Activated naive CD4-positive, alpha-beta T cell treated with anti-CD3 and anti-CD28 coated beads, Interleukin-2, amount 50 U/mL, for 72 hours (primary cell): ENCODE data around the gene NDUFB7. TPM values are rescaled to one million over a fixed set of nuclear protein-coding genes. Genes with fewer than 3 reads are reported as not detected.
A peak's percentile ranks its signal among the peaks of the same experiment; 100 is the strongest.
"Not testable (repeated sequence)": the region's sequence is repeated elsewhere in the genome, so short reads cannot be mapped to it uniquely, and the experiment has no call there.

Experiments used
- ATAC-seq, 2 donors: fragments of 150-1000 bp; cut with Tn5 transposase; 2 replicates each; pipeline ENCODE4 v1.10.0; 2021; ENCODE audit warnings: mild to moderate bottlenecking in 2 of 2, moderate library complexity in 2 of 2
- DNase-seq, 2 donors: peaks; one replicate each; pipeline ENCODE4 v3.0.0; 2021 to 2022; ENCODE audit warnings: low spot score in 2 of 2
- H3K27ac Mint-ChIP-seq, 2 donors: one replicate each; pipeline ENCODE4 v1.8.0; 2022; ENCODE audit warnings: mild to moderate bottlenecking in 2 of 2, mixed read lengths in 2 of 2
- H3K36me3 Mint-ChIP-seq, 2 donors: one replicate each; pipeline ENCODE4 v1.8.0; 2022; ENCODE audit warnings: mixed read lengths in 2 of 2
- H3K9me3 Mint-ChIP-seq, 2 donors: one replicate each; pipeline ENCODE4 v1.8.0; 2022; ENCODE audit warnings: mixed read lengths in 2 of 2
- total RNA-seq, 2 donors: library from RNA; stranded (reverse); gene quantifications; one replicate each; pipeline ENCODE4 v1.2.3, GENCODE V29; 2022

Gene NDUFB7
- total RNA-seq, 2 donors from 2014 or later, result 111 to 129 TPM

DNA sequence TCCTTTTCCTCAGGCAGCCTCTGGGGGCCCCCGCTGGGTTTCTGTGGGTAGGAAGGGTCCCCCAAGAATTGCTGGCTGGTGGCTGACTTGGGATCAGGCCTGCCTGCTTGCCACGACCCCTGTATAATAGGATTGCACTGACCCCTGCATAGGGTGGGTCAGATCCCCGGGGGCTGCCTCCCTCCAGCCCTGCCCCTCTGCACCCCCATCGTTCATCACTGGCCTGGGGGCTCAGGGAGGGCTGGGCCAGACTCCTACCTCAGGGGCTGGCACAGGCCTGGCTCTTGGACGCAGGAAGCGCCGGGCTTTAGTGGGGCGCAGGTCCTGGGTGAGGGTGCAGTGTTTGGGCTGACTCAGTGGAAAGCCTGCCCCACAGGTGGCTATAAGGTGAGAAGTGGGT lies 10.6 kb downstream of the NDUFB7 start:
- no peak overlapping the region for H3K27ac Mint-ChIP-seq
- no peaks in the 10 kb centered on the region for H3K36me3 Mint-ChIP-seq
- DNase-seq, result no peak
- H3K9me3 Mint-ChIP-seq, result no peaks in the 10 kb centered on the region
- ATAC-seq, result no peak

DNA sequence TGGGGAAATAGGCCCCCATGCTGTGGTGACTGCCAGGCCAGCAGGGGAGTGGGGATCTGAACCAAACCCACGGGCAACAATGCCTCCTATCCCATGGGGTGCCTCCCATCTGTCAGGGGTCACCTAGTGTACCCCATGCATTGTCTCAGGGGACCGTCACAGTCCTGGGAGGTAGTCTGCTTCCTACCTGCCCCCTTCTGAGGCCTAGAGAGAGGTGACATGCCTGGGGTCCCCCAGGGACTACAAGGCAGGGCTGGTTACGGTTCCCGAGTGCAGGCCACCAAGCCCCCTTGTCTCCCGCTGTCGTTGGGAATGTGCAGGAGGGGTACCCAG lies 11.1 kb downstream of the NDUFB7 start:
- Mint-ChIP-seq H3K27ac (peak overlapping the region; percentile 83 to 93), H3K9me3 (no peaks in the 10 kb centered on the region)
- ATAC-seq, result no peak

DNA sequence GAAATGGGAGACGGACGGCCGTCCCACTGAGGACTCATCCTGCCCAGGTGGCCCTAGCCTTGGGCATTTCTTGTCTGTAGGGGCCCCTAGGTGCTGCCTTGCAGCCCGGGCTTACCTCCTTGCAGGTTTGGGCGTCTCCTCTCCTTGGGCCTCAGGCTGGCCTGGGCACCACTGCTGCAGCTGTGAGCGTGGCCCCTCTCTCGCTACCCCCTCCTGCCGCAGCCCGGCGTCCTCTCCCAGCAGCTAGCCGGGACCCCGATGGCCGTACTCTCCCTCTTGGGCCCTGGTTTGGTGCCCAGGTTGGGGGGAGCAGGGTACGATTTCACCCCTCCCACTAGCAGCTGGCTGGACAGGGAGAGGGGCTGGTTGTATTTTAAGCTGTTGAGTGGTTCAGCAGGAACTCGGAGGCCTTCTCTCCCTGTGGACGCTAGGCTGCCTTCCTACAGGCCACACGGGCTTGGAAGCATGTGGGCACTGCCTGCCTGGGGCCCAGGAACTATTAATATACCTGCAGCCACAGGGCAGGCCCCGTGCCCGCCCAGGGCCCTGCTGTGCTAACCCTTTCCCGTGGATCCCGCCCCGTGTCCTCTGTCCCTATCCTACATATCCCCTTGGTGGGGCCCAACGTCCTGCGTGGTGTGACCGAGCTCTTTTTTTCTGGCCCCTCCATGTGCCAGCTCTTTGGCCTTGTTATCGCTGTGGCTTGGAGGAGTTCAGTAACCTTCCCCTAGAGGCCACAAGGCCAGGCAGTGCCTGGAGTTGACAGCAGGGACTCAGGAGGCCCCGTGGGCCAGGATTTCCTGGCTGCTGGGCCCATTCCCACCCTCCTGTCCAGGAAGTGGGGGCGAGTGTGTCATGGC lies 11.7 kb downstream of the NDUFB7 start:
- Mint-ChIP-seq H3K9me3 (no peaks in the 10 kb centered on the region), H3K27ac (peak overlapping the region; percentile 83 to 93)

More for the DNA sequence above, 11.1 kb downstream of the NDUFB7 start:
- no peaks in the 10 kb centered on the region for H3K36me3 Mint-ChIP-seq
- no peak for DNase-seq

DNA sequence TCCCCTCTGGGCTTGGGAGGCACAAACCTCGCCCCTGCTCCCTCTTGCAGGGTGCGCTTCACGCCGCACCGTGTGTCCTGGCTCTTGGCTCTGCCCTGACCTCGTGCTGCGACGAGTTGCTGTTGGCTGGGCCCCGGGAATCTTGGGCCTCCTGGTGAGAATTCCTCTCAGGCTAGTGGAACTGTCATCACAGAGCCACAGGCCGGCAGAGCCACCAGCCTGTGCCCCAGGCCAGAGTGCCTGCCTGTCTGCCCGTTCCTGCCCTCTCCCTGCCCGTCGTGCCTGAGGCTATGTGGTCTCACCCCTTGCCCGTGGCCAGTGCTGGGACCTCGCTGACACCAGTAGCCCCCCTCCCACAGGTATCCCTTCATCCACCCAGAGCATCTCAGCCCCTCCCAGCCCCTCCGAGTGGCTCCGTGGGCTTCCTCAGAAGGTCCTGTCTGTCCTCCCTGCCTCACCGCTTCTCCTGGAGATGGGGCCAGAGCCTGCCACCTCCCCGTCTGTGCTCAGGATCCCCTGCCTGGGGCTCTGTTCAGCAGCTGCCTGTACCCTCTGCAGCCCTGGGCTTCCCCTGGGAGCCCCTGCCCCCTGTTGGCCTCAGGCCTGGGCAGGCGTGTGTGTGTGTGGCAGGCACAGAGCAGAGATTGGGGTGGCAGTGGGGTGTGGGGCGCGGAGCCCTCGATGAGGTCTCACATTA lies 13.3 kb downstream of the NDUFB7 start:
- Mint-ChIP-seq H3K27ac (no peak overlapping the region), H3K36me3 (no peaks in the 10 kb centered on the region), H3K9me3 (no peaks in the 10 kb centered on the region)
- ATAC-seq (no peak), DNase-seq (no peak)

More for the DNA sequence above, 11.7 kb downstream of the NDUFB7 start:
- H3K36me3 Mint-ChIP-seq, result no peaks in the 10 kb centered on the region
- ATAC-seq (no peak), DNase-seq (no peak)

DNA sequence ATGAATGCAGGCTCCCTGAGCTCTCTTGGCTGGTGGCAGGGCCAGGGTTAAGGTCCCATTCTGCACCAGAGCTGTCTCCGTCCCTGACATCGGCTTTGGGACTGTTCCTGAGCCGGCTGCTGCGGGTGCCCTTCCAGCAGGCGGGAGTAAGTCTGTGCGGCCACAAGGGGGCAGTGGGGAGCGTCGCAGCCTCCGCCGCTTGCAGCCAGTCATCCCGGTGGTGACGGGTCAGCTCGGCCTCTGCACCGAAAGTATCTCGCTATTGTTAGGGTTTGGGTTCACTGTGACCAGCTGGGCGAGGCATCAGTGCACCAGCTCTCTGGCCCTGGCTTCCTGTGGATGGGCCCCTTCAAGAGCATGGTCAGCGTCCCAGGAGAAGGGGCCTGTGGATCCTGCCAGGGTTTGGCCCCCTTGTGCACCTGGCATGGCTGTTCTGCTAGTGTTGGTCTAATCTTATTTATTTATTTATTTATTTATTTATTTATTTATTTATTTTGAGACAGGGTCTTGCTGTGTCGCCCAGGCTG lies 15.1 kb downstream of the NDUFB7 start:
- ATAC-seq (peak; percentile 74 to 85), DNase-seq (peak; percentile 80 to 81)
- H3K36me3 Mint-ChIP-seq, result no peaks in the 10 kb centered on the region
- H3K9me3 Mint-ChIP-seq, result no peaks in the 10 kb centered on the region
- peak overlapping the region; percentile 37 to 84 for H3K27ac Mint-ChIP-seq

DNA sequence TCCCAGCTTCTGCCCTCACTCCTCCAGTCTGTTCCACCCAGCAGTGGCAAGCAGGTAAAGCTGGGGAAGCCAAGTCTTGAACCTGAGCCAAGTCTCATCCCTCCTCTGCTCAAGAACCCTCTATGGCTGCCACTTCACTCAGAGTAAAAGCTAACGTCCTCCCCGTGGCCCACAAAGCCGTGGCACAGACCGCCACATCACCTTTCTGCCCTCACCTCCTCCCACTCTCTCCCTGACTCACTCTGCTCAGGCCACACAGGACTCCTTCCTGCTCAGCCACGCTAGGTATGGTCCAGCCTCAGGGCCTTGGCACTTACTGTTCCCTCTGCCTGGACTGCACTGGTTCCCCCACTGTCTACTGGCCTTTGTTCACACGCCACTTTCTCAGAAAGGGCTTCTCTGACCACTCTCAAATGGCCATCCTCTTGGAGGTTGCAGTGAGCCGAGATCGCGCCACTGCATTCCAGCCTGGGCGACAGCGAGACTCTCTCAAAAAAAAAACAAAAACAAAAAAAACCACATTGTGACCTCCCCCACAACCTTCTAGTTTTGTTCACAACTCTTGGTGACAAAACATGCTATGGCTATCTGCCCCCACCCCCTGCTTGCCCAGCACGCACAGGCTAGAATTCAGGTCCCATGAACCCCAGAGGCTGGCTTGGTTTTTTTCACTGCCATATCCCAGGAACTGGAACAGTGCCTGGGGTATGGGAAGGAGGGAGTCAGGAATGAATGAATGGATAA lies 15.8 kb downstream of the NDUFB7 start:
- ATAC-seq (peak; percentile 23 to 86), DNase-seq (peak in 1 of 2 donors; percentile 68)
- Mint-ChIP-seq H3K36me3 (no peaks in the 10 kb centered on the region), H3K27ac (peak overlapping the region; percentile 37 to 84), H3K9me3 (no peaks in the 10 kb centered on the region)

DNA sequence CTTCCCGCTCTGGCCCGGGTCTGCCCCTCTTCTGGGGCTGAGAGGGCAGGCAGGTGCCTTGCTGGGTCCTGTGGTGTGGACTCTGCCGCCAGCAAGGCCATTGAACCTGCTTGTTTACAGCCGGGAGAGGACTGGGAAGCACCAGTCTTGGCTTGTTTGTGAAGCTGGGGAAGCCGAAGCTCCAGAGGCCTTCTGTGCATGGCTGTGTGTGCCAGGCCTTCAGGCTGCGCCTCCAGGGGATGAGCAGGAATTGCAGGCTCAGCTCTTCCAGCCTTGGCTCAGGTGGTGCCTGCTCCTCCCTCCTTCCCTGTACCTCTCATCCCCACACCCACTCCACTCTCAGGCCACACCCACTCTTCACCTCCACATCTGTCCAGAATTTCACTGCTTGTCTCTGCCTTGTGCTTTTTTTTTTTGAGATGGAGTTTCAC lies 17.5 kb downstream of the NDUFB7 start:
- DNase-seq, result no peak
- H3K36me3 Mint-ChIP-seq, result peaks cover 0 to 6% of the 10 kb centered on the region in 2 donors
- ATAC-seq, result no peak
- H3K27ac Mint-ChIP-seq, result peak overlapping the region; percentile 63 to 74
- no peaks in the 10 kb centered on the region for H3K9me3 Mint-ChIP-seq

DNA sequence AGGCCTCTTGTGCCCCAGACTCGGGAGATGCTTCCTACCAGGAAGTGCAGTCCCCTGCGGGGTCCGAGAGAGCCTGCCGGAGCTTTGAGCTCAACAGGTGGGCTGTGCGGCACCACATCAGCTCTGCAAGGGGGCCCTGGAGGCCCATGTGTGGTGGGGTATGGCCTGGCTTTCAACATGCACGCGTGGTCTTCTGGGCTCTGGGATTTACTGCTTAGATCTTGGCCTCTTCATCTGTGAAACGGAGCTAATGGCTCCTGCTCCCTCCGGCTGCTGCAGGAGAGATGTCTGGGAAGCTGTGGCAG lies 18.0 kb downstream of the NDUFB7 start:
- Mint-ChIP-seq H3K27ac (peak overlapping the region; percentile 63 to 88), H3K9me3 (no peaks in the 10 kb centered on the region), H3K36me3 (peaks cover 0 to 6% of the 10 kb centered on the region in 2 donors)
- ATAC-seq (no peak), DNase-seq (no peak)

DNA sequence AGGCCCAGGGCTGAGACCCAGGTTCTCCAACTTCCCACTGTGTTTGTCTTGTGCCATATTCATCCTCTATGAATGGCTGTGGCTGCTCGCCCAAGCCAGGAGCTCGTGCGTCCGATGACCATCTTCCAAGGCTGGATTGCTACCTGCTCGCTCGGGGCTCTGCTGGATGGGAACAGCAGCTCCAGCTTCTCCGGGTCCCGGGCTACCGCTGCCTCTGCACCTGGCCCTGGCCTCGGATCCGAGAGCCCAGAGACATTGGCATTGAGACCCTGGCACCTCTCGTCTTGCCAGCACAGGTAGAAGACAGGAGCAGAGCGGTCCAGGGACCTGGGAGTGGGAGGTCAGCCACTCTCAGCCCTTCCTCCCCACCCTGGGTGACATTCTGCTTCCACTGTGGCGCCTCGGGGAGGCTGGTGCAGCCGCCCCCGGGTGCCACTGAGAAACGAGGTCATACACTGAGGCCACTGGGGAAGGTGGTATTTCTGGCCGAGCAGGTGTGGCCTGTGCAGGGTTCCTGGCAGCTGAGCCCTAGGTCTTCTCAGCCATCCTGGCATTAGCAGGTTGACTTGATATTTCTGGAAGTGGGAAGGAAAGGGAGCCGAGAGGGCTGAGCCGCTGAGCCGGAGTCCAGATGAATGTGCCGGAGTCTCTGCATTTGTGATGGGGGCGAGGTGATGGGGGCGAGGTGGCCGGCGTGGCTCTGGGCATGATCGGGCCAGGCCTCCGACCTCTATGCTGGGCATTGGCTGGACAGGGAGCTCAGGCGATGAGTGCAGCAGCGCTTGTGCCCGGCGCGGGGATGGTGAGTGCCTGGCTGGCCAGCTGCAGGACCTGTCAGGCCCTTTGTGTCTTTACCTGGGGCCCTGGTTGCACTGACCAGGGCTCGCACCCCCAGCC lies 18.6 kb downstream of the NDUFB7 start:
- H3K27ac Mint-ChIP-seq, result peak overlapping the region in 1 of 2 donors; percentile 14
- ATAC-seq, result no peak
- no peaks in the 10 kb centered on the region for H3K9me3 Mint-ChIP-seq
- no peak for DNase-seq
- peaks cover 0 to 12% of the 10 kb centered on the region in 2 donors for H3K36me3 Mint-ChIP-seq

DNA sequence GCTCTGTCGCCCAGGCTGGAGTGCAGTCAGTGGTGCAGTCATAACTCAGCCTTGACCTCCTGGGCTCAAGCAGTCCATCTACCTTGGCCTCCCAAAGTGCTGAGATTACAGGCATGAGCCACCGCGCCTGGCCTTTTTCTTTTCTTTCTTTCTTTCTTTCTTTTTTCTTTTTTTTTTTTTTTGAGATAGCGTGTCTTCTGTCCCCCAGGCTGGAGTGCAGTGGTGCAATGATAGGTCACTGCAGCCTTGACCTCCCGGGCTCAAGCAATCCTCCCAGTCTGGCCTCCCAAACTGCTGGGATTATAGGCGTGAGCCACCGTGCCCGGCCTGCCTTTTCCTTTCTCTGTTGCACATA lies 19.9 kb downstream of the NDUFB7 start:
- not testable (repeated sequence) for DNase-seq, ATAC-seq
- H3K27ac Mint-ChIP-seq, result peak overlapping the region; percentile 60 to 82

DNA sequence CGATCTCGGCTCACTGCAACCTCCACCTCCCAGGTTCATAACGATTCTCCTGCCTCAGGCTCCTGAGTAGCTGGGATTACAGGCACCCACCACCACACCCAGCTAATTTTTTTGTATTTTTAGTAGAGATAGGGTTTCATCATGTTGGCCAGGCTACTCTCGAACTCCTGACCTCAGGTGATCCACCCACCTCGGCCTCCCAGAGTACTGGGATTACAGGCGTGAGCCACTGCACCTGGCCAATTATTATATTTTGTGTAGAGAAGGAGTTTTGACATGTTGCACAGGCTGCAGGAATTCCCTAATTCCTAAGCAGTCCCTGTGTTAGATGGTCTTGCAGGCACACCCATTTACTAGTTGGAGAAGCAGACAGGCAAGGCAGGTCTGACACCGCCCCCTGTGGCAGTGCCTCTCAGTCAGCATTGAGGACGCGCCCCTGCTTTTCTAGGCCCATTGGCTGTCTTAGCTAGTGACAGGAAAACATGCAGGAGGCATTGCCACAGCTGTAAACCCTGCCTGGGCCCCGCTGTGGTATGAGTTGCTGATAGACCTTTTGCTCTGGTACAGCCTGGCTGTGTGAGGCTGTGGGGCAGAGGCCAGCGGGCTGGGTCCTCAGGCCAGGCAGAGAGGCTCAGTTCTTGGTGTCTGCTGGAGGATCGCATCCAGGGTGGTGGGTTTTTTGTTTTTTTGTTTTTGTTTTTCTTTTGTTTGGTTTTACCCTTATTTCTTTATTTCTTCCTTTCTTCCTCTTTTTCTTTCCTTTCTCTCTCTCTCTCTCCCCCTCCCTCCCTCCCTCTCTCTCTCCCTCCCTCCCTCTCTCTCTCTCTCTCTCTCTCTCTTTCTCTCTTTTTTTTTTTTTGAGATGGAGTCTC lies 20.5 kb downstream of the NDUFB7 start:
- H3K27ac Mint-ChIP-seq, result peak overlapping the region; percentile 51 to 55
- peaks cover 0 to 13% of the 10 kb centered on the region in 2 donors for H3K36me3 Mint-ChIP-seq
- peak in 1 of 2 donors; percentile 68 for DNase-seq
- not testable (repeated sequence) for H3K9me3 Mint-ChIP-seq
- peak; percentile 53 to 95 for ATAC-seq

More for the DNA sequence above, 19.9 kb downstream of the NDUFB7 start:
- not testable (repeated sequence) for H3K9me3 Mint-ChIP-seq
- peaks cover 0 to 13% of the 10 kb centered on the region in 2 donors for H3K36me3 Mint-ChIP-seq

DNA sequence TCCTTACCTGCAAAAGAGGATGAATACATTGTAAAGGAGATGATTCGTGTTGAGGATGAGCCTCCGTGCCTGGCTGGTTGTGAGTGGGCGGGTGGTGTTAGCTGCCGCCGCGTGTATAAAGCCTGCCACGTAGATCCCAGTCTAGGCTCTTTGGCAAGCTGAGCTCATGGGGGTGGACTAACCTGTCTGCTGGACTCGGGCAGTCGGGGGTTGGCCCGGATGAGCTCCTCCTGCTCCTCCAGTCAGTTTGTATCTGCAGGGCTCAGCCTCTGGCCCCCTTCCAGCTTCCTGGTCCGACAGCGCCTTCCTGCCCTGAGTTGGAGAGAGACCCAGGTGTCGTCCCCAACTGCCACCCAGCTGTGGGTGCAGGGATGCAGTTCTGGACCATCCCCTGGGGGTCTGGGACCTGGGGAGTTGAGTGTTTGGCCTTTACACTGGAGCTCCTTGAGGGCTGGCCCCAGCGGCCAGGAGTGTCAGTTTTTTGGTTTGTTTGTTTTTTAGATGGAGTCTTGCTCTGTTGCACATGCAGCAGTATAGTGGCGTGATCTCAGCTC lies 21.6 kb downstream of the NDUFB7 start:
- DNase-seq (no peak), ATAC-seq (peak in 1 of 2 donors; percentile 38)
- Mint-ChIP-seq H3K9me3 (no peaks in the 10 kb centered on the region), H3K27ac (peak overlapping the region; percentile 12 to 31), H3K36me3 (peaks cover 0 to 13% of the 10 kb centered on the region in 2 donors)

DNA sequence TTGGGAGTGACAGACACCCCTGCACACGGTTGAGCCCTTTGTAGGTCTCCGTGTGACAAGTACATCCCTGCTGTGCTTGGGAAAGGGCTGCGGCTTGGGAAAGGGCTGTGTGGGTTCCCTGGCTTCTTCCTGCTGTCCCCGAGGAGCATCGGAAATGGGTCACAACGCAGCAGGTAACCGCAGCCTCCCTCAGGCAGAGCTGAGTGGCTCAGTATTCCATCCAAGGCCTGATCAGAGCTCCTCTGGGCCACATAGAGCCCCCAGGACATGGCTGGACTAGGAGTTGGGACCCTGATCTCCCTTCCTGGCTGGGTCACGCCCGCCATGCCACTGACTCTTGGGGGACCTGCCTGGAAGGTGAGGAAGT lies 26.2 kb downstream of the NDUFB7 start:
- Mint-ChIP-seq H3K9me3 (no peaks in the 10 kb centered on the region), H3K36me3 (peaks cover 0 to 13% of the 10 kb centered on the region in 2 donors), H3K27ac (peak overlapping the region in 1 of 2 donors; percentile 60)
- DNase-seq (no peak), ATAC-seq (no peak)

DNA sequence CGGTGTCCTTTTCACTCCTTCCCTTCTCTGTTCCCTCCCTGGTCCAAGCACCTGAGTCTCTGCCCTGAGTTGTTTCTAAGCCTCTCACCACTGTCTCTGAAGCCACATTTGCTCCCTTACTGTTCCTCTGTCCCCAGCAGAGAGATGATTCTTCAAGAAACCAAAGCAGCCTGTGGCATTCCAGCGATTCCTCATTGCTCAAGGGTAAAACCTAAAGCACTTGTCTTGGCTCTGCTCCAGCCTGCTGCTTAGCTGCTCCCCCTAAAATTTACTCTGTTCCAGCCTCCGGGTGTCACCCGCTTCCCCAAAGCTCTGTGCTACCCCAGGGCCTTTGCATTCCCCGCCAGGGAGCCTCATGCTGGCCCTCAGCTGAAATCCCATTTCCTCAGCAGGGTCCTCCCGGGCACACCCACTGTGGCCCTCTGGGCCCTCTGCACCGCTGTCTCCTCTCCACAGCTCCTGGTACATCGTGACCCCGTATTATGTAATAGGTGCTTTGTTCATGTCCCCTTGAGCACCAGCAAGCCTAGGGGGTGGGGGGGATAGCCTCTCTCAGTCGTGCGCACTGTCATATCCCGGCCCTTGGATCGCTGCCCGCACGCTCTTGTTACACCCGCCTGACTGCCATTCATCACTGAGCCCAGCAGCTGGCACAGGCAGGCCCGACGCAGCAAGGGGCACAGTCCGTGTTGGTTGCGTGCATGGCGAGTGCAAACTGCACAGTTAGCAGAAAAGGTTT lies 26.7 kb downstream of the NDUFB7 start:
- DNase-seq (no peak), ATAC-seq (no peak)
- H3K9me3 Mint-ChIP-seq, result no peaks in the 10 kb centered on the region
- H3K27ac Mint-ChIP-seq, result peak overlapping the region in 1 of 2 donors; percentile 73
- peaks cover 0 to 13% of the 10 kb centered on the region in 2 donors for H3K36me3 Mint-ChIP-seq
